Measurements from ENCODE around the gene CCDC157. TPM values are rescaled to one million over a fixed set of nuclear protein-coding genes. Genes with fewer than 3 reads are reported as not detected.

Gene CCDC157
- total and polyA plus RNA-seq, 9 of the 15 experiments (the other 6 are each of a cell fraction or from before 2014, with no cell fraction given): 0.04 to 1.3 (median 0.68) TPM

DNA sequence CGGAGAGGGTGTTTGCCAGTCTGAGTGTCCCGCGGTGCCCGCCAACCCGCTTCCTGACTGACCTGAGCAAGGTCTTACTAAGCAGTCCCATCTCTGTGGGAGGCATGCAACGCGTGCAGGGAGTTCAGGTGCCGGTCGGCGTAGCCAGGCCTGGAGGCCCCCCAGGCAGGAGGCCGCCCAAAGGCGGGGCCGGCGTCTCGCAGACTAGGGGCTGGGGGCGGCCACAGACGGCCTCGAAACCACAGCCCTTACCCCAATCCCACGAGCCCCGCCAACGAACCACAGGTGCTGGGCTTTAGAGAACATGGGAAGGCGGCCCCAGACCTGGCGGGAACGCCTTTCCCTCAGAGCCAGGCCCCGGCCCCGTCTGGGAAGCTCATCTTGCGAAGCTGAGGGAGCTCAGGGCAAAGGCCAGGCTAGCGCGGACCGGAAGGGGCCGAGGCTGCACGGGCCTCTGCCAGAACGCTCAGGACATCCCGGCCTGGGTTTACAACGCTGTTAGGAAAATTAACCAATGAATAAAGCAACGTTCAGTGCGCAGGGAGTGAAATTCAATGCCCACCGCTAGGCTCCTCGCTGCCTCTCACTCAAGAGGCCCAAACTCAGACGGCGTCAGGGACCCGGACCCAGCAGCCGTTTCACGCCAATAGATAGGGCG lies 66.6 kb downstream of the CCDC157 start (continued):
- TF ChIP-seq, protein P1, sequence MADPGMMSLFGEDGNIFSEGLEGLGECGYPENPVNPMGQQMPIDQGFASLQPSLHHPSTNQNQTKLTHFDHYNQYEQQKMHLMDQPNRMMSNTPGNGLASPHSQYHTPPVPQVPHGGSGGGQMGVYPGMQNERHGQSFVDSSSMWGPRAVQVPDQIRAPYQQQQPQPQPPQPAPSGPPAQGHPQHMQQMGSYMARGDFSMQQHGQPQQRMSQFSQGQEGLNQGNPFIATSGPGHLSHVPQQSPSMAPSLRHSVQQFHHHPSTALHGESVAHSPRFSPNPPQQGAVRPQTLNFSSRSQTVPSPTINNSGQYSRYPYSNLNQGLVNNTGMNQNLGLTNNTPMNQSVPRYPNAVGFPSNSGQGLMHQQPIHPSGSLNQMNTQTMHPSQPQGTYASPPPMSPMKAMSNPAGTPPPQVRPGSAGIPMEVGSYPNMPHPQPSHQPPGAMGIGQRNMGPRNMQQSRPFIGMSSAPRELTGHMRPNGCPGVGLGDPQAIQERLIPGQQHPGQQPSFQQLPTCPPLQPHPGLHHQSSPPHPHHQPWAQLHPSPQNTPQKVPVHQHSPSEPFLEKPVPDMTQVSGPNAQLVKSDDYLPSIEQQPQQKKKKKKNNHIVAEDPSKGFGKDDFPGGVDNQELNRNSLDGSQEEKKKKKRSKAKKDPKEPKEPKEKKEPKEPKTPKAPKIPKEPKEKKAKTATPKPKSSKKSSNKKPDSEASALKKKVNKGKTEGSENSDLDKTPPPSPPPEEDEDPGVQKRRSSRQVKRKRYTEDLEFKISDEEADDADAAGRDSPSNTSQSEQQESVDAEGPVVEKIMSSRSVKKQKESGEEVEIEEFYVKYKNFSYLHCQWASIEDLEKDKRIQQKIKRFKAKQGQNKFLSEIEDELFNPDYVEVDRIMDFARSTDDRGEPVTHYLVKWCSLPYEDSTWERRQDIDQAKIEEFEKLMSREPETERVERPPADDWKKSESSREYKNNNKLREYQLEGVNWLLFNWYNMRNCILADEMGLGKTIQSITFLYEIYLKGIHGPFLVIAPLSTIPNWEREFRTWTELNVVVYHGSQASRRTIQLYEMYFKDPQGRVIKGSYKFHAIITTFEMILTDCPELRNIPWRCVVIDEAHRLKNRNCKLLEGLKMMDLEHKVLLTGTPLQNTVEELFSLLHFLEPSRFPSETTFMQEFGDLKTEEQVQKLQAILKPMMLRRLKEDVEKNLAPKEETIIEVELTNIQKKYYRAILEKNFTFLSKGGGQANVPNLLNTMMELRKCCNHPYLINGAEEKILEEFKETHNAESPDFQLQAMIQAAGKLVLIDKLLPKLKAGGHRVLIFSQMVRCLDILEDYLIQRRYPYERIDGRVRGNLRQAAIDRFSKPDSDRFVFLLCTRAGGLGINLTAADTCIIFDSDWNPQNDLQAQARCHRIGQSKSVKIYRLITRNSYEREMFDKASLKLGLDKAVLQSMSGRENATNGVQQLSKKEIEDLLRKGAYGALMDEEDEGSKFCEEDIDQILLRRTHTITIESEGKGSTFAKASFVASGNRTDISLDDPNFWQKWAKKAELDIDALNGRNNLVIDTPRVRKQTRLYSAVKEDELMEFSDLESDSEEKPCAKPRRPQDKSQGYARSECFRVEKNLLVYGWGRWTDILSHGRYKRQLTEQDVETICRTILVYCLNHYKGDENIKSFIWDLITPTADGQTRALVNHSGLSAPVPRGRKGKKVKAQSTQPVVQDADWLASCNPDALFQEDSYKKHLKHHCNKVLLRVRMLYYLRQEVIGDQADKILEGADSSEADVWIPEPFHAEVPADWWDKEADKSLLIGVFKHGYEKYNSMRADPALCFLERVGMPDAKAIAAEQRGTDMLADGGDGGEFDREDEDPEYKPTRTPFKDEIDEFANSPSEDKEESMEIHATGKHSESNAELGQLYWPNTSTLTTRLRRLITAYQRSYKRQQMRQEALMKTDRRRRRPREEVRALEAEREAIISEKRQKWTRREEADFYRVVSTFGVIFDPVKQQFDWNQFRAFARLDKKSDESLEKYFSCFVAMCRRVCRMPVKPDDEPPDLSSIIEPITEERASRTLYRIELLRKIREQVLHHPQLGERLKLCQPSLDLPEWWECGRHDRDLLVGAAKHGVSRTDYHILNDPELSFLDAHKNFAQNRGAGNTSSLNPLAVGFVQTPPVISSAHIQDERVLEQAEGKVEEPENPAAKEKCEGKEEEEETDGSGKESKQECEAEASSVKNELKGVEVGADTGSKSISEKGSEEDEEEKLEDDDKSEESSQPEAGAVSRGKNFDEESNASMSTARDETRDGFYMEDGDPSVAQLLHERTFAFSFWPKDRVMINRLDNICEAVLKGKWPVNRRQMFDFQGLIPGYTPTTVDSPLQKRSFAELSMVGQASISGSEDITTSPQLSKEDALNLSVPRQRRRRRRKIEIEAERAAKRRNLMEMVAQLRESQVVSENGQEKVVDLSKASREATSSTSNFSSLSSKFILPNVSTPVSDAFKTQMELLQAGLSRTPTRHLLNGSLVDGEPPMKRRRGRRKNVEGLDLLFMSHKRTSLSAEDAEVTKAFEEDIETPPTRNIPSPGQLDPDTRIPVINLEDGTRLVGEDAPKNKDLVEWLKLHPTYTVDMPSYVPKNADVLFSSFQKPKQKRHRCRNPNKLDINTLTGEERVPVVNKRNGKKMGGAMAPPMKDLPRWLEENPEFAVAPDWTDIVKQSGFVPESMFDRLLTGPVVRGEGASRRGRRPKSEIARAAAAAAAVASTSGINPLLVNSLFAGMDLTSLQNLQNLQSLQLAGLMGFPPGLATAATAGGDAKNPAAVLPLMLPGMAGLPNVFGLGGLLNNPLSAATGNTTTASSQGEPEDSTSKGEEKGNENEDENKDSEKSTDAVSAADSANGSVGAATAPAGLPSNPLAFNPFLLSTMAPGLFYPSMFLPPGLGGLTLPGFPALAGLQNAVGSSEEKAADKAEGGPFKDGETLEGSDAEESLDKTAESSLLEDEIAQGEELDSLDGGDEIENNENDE (IDR thresholded peaks at IDR 0.05; ENCODE audit: low read depth, low read length): no peak
- TF ChIP-seq ETV1 (tag; conservative IDR thresholded peaks at IDR 0.05; ENCODE audit: low read depth) (peak; percentile 71), CBX2 (IDR thresholded peaks at IDR 0.05; ENCODE audit: insufficient read depth, low read length, poor library complexity, severe bottlenecking) (no peak), ZNF134 (CRISPR knock-in tag; conservative IDR thresholded peaks at IDR 0.05) (0 out of 2 replicates have a peak, but pooled peaks have one; percentile 18), TAF1 (IDR thresholded peaks at IDR 0.05; ENCODE audit: control insufficient read depth, extremely low read depth, insufficient read depth, low read length, severe bottlenecking) (peak; percentile 77), ZKSCAN8 (CRISPR knock-in tag; IDR thresholded peaks at IDR 0.05) (0 out of 2 replicates have a peak, but pooled peaks have one; percentile 10), CCNT2 (IDR thresholded peaks at IDR 0.05; ENCODE audit: borderline replicate concordance, extremely low read depth, insufficient read length, low read depth, low read length) (no peak), ZNF232 (CRISPR knock-in tag; IDR thresholded peaks at IDR 0.05) (no peak), RB1 (IDR thresholded peaks at IDR 0.05; ENCODE audit: low read depth) (peak; percentile 38; the same call in 1 of the 2 replicates), SMAD4 (CRISPR knock-in tag; conservative IDR thresholded peaks at IDR 0.05) (0 out of 2 replicates have a peak, but pooled peaks have one; percentile 22)
- TF ChIP-seq, protein P2, sequence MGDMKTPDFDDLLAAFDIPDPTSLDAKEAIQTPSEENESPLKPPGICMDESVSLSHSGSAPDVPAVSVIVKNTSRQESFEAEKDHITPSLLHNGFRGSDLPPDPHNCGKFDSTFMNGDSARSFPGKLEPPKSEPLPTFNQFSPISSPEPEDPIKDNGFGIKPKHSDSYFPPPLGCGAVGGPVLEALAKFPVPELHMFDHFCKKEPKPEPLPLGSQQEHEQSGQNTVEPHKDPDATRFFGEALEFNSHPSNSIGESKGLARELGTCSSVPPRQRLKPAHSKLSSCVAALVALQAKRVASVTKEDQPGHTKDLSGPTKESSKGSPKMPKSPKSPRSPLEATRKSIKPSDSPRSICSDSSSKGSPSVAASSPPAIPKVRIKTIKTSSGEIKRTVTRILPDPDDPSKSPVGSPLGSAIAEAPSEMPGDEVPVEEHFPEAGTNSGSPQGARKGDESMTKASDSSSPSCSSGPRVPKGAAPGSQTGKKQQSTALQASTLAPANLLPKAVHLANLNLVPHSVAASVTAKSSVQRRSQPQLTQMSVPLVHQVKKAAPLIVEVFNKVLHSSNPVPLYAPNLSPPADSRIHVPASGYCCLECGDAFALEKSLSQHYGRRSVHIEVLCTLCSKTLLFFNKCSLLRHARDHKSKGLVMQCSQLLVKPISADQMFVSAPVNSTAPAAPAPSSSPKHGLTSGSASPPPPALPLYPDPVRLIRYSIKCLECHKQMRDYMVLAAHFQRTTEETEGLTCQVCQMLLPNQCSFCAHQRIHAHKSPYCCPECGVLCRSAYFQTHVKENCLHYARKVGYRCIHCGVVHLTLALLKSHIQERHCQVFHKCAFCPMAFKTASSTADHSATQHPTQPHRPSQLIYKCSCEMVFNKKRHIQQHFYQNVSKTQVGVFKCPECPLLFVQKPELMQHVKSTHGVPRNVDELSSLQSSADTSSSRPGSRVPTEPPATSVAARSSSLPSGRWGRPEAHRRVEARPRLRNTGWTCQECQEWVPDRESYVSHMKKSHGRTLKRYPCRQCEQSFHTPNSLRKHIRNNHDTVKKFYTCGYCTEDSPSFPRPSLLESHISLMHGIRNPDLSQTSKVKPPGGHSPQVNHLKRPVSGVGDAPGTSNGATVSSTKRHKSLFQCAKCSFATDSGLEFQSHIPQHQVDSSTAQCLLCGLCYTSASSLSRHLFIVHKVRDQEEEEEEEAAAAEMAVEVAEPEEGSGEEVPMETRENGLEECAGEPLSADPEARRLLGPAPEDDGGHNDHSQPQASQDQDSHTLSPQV (IDR thresholded peaks at IDR 0.05): peak; percentile 54
